Measurements from ENCODE around the gene KIAA1549. TPM values are rescaled to one million over a fixed set of nuclear protein-coding genes. Genes with fewer than 3 reads are reported as not detected.

Gene KIAA1549
- total RNA-seq, 1 experiment from 2014 or later: 18.7 TPM

GRCh38 chr7:138893258-138893657, 87.9 kb downstream of the KIAA1549 start:
- Mint-ChIP-seq H3K4me1 (peaks cover 12% of the 10 kb centered on the region), H3K9me3 (no peaks in the 10 kb centered on the region), H3K4me3 (no peak overlapping the region), H3K36me3 (peaks cover 38% of the 10 kb centered on the region), H3K27ac (peak overlapping the region; percentile 5; the same call in 1 of the 2 replicates), H3K27me3 (ENCODE audit: low read depth) (no peaks in the 10 kb centered on the region)
- ChIA-PET CTCF (no interaction called here), POLR2A (no interaction called here)
- DNase-seq (ENCODE audit: low spot score): no peak
- ATAC-seq: no peak
- TF ChIP-seq IRF2 (CRISPR knock-in tag; IDR thresholded peaks at IDR 0.05; ENCODE audit: borderline replicate concordance, low read depth): no peak
- no peak for TF ChIP-seq NFATC4 (CRISPR knock-in tag; IDR thresholded peaks at IDR 0.05)
- TF ChIP-seq ARID4B (CRISPR knock-in tag; IDR thresholded peaks at IDR 0.05; ENCODE audit: borderline replicate concordance): no peak
- no peak for TF ChIP-seq IRF1 (CRISPR knock-in tag; IDR thresholded peaks at IDR 0.05)
- no peak for TF ChIP-seq ZNF425 (CRISPR knock-in tag; conservative IDR thresholded peaks at IDR 0.05)
- TF ChIP-seq NR3C1 (CRISPR knock-in tag; conservative IDR thresholded peaks at IDR 0.05; ENCODE audit: low read depth): no peak
- TF ChIP-seq HMGXB4 (CRISPR knock-in tag; IDR thresholded peaks at IDR 0.05): no peak
- no peak for TF ChIP-seq ETV6 (CRISPR knock-in tag; IDR thresholded peaks at IDR 0.05)
- TF ChIP-seq CBFB (CRISPR knock-in tag; IDR thresholded peaks at IDR 0.05; ENCODE audit: low read depth): no peak
- TF ChIP-seq CREM (CRISPR knock-in tag; IDR thresholded peaks at IDR 0.05): no peak
- TF ChIP-seq GRHL2 (CRISPR knock-in tag; IDR thresholded peaks at IDR 0.05; ENCODE audit: insufficient replicate concordance, severe bottlenecking): no peak
- TF ChIP-seq MLX (CRISPR knock-in tag; IDR thresholded peaks at IDR 0.05): no peak
- no peak for TF ChIP-seq MYBL2 (CRISPR knock-in tag; IDR thresholded peaks at IDR 0.05)
- no peak for TF ChIP-seq NR2C2 (CRISPR knock-in tag; IDR thresholded peaks at IDR 0.05)
- TF ChIP-seq TCF7 (CRISPR knock-in tag; IDR thresholded peaks at IDR 0.05; ENCODE audit: low read depth): no peak
- TF ChIP-seq E2F5 (CRISPR knock-in tag; IDR thresholded peaks at IDR 0.05): no peak
- TF ChIP-seq NR1H2 (CRISPR knock-in tag; IDR thresholded peaks at IDR 0.05): no peak
- TF ChIP-seq ZBTB43 (CRISPR knock-in tag; IDR thresholded peaks at IDR 0.05): no peak
- no peak for TF ChIP-seq FOXP4 (CRISPR knock-in tag; IDR thresholded peaks at IDR 0.05)
- no peak for TF ChIP-seq ATF3 (CRISPR knock-in tag; conservative IDR thresholded peaks at IDR 0.05)

Data from WTC11 (cell line).